ENCODE data around the gene CEMIP.
A peak's percentile ranks its signal among the peaks of the same experiment; 100 is the strongest.

The CEMIP gene

GRCh38 chr15:80822676-80823075, 43.5 kb downstream of the CEMIP start:
- DNase-seq, result no peak

GRCh38 chr15:80823120-80823519, 44.0 kb downstream of the CEMIP start:
- no peak for DNase-seq

- no peak for DNase-seq
Measured at GRCh38 chr15:80823995-80824394, 44.8 kb downstream of the CEMIP start.

GRCh38 chr15:80825361-80826030, 46.3 kb downstream of the CEMIP start:
- DNase-seq, result peak in 15 of 51 donors; percentile 3 to 46 (median 13)

GRCh38 chr15:80828796-80829195, 49.6 kb downstream of the CEMIP start:
- no peak for DNase-seq

- DNase-seq, result no peak
Measured at GRCh38 chr15:80830677-80831076, 51.5 kb downstream of the CEMIP start.

- no peak for DNase-seq
Measured at GRCh38 chr15:80831192-80831591, 52.0 kb downstream of the CEMIP start.

- DNase-seq, result no peak
Measured at GRCh38 chr15:80831606-80832224, 52.5 kb downstream of the CEMIP start.

GRCh38 chr15:80832686-80833085, 53.5 kb downstream of the CEMIP start:
- DNase-seq, result no peak

GRCh38 chr15:80834402-80834801, 55.2 kb downstream of the CEMIP start:
- DNase-seq, result no peak

GRCh38 chr15:80834906-80835305, 55.7 kb downstream of the CEMIP start:
- DNase-seq, result no peak

- no peak for DNase-seq
Measured at GRCh38 chr15:80835336-80835735, 56.2 kb downstream of the CEMIP start.

- no peak for DNase-seq
Measured at GRCh38 chr15:80836223-80836622, 57.1 kb downstream of the CEMIP start.

- no peak for DNase-seq
Measured at GRCh38 chr15:80837006-80837405, 57.8 kb downstream of the CEMIP start.

GRCh38 chr15:80838012-80838411, 58.8 kb downstream of the CEMIP start:
- no peak for DNase-seq

- no peak for DNase-seq
Measured at GRCh38 chr15:80838666-80839065, 59.5 kb downstream of the CEMIP start.

GRCh38 chr15:80839764-80840130, 60.6 kb downstream of the CEMIP start:
- DNase-seq, result no peak

GRCh38 chr15:80840182-80841130, 61.3 kb downstream of the CEMIP start:
- DNase-seq, result peak in 25 of 51 donors; percentile 4 to 75 (median 30)

- no peak for DNase-seq
Measured at GRCh38 chr15:80841541-80841940, 62.4 kb downstream of the CEMIP start.

- peak in 7 of 51 donors; percentile 10 to 45 (median 35) for DNase-seq
Measured at GRCh38 chr15:80844011-80844732, 65.0 kb downstream of the CEMIP start.

GRCh38 chr15:80846031-80846815, 67.1 kb downstream of the CEMIP start:
- no peak for DNase-seq
